HG03439 (cell line): Measurements from ENCODE around the gene GGTLC1.

Experiments
- ATAC-seq: cut with Tn5 transposase; IDR thresholded peaks from one replicate; pipeline ENCODE4 v1.9.1; 2021; ENCODE audit warnings: mild to moderate bottlenecking, moderate library complexity; ENCODE audit not compliant: unreplicated experiment

The GGTLC1 gene

DNA sequence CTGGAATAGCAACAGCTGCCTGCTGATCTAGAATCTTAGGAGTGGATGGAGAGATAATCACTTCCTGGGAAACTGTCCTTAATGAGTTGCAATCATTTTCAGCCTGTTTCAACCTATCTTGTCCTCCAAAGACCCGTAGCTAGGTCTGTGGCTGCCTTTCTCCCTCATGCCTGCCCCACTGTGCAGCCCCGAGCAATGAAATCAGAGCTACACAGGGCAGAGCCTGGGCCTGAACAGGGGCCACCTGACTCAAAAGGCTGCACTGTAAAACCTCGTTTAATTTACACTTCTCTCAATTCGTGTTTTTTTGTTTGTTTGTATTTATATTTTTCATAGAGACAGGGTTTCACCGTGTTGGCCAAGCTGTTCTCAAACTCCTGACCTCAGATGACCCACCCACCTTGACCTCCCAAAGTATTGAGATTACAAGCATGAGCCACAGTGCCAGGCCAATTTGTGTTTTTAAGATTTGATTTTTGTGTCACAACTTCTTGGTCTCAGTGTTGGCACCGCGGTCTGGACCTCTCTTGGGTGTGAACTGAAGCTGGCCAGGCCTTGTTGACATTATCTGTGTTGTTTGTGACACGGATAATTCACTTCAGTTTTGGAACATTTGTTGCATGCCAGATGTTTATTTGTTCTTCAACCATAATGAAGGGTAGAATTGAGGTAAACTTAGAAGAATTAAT, 21.5 kb downstream of the GGTLC1 start:
- ATAC-seq, result no peak

DNA sequence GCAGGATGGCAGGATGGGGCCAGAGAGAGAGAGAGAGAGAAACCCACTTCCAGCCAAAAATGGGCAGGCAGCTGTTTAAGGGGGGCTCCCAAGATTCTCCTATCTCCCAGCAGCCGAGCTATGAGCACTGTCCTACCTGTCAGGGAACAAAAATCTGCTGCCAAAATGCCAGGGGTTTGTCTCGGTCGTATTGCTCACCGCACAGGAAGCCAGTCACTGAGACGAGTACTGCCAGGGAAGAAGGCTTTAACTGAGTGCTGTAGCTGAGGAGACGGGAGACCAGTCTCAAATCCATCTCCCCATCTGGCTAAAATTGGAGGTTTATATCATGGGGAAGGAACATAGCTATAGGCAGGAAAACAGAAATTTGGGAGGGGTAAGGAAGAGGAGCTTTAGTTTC, 22.3 kb downstream of the GGTLC1 start:
- ATAC-seq, result no peak

DNA sequence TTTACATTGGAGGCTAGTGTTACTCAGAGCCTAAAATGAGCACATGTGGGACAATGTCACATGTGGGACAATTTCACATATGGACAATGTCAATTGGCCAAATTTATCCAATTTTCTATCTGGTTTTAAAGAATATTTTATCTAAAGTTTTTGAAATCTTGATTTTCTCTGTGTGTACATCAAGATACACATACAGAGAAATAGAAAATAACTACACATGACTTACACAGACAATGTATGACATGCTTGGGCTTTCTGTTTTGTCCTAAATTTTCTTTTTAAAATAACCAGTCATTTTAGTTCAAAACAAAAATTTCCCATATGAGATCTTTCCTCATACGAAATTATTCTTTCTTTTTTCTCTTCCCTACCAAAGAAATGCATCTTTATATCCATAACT, 24.6 kb downstream of the GGTLC1 start:
- ATAC-seq, result no peak

DNA sequence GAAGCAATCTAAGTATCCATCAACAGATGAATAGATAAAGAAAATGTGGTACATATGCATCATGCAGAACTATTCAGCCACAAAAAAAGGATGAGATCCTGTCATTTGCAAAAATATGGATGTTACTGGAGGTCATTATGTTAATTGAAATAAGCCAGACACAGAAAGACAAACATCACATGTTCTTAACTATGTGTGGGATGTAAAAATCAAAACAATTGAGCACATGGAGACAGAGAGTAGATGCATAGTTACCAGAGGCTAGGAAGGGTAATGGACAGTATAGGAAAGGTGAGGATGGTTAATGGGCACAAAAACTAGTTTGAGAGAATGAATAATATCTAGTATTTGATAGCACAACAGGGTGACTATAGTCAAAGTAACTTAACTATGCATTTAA, 26.3 kb downstream of the GGTLC1 start:
- ATAC-seq, result no peak

DNA sequence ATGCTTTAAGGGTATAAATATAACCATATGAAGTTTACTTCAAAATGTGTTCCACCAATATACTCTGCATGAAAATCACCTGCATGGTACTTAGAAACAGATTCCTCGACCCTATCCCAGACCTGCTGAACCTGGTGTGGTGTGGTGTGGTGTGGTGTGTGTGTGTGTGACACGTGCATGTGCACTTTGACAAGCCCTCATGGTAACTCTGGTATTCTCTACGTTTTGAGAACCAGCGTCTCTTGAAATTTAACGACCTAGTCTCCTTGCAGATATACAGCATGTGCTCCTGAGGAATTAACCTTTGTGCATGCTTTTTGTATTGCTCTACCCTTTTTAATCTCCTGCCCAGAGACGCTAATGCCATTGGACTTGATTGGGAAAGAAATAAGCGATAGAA, 29.5 kb downstream of the GGTLC1 start:
- no peak for ATAC-seq

DNA sequence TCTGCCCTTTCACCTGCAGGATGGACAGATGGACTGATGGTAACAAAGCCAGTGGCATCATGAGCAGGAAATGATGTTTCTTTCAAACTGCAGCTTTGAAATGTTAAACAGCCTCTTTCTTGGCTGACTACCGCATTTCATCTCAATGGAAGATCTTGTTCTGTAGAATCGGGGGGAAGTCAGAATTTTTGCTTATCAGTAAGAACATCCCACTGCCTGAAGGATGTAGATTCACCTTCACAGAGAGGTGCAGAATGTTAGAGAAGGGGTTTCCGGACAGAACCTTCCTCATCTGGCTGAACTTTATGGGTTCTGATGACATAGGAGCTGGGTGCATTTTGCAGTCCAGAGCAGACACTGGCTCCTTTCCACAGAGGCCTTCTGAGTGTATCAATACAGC, 32.7 kb downstream of the GGTLC1 start:
- ATAC-seq, result no peak

DNA sequence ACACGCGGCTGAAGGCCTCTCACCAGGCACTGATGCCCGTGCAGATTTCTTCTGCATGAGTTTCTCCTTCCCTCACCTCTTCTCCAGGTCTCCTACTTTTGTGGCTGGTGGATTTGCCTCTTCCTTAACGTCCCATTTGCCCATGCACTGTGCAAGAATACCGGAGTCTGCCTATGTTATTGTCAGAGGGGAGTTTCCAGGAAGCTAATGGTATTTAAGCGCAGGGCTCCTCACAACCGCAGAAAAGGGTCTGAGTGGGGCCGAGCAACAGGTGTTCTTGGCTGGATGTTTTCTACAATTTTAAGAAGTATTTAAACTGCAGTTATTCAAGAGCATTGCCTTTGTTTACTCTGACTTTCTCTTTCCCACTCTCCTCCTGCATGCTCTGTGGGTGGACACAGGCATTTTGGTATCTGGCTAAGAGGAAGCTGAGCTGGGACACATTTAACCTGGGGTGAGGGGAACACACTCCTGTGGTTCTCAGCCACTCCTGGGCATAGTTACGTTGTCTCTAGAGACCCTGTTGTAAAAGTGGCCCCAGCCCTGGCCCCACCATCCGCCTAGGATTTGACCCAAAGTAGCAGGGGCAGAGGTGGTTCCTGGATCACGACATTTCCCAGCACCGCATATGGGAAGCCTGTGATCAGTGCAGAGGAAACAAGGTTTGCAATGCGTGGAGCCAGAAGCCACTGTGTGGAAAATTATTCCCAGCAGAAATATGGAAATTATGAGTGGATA, 34.4 kb downstream of the GGTLC1 start:
- no peak for ATAC-seq

DNA sequence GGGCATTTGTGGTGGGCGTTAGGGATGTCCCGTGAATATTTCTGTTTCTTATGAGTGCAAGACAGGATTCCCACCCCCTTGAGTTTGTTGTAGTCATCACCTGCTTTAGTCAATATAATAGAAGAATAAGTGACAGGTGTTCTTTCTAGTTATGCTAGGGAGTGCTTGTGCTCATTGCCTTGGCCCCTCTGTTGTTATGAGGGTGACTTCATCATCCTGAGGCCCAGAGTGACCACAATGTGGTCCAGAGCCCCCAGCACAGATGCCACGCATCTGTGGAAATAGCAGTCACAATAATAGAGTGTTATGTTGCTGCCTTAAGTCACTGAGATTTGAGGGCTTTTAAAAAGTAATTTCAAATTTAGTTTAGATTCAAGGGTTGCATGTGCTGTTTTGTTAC, 42.4 kb downstream of the GGTLC1 start:
- no peak for ATAC-seq

DNA sequence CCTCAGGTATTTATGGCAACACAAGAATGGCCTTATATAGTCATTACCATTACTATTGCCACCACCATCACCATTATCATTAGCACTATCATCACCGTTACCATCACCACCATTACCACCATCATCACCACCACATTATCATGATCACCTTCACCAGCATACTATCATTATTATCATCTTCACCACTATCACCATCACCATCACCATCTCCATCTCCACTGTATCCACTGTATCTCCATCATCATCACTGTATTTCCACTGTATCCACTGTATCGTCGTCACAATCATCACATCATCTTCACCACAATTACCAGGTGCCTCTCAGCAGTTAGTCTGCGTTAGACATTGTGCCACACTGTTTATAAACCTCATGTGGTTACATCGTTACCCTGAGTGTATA, 45.3 kb downstream of the GGTLC1 start:
- ATAC-seq, result no peak

DNA sequence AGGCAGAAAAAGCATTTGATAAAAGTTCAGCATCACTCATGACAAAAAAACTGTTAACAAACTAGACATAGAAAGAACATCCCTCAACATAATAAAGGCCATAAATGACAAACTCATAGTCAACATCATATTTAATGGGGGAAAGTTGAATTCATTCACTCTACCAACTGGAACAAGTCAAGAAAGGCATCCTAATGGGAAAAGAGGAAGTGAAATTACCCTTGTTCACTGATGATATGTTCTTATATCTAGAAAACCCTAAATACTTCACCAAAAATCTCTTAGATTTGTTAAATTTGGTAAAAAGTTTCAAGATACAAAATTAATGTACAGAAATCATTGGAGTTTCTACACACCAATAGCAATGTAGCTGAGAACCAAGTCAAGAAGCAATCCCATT, 48.9 kb downstream of the GGTLC1 start:
- no peak for ATAC-seq

DNA sequence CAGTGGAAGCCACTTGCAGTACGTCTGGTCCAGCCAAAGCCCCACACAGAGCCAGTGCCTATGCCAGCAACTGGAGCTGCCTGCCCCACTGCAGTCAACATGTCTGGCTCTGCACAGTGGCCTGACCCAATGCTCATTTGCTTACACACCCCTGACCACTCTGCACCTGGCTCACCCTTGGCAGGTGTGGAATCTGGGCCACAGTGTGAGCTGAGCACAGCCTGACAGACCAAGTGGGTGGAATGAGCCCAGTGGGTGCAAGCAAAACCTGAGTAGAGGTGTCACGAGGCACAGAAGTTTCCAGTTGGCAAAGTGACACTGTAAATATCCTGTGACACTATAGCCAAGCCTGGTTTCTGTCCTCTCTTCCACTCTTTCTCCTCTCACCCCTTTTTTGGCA, 49.5 kb downstream of the GGTLC1 start:
- no peak for ATAC-seq

DNA sequence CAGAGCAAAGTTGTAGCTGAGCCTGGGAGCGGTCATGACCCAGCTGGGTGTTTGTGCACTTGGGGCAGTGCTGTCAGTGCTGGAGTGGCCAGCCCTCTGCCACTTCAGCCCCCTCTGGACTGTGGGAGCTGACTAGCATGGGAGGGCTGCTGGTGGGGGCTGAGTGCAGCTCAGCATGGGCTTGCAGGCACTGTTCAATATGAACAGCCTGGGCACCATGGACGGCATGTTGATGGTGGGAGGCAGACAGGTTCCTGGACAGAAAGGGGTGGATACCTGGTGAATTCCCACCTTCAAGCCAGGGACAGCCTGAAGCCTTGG, 50.5 kb downstream of the GGTLC1 start:
- no peak for ATAC-seq

DNA sequence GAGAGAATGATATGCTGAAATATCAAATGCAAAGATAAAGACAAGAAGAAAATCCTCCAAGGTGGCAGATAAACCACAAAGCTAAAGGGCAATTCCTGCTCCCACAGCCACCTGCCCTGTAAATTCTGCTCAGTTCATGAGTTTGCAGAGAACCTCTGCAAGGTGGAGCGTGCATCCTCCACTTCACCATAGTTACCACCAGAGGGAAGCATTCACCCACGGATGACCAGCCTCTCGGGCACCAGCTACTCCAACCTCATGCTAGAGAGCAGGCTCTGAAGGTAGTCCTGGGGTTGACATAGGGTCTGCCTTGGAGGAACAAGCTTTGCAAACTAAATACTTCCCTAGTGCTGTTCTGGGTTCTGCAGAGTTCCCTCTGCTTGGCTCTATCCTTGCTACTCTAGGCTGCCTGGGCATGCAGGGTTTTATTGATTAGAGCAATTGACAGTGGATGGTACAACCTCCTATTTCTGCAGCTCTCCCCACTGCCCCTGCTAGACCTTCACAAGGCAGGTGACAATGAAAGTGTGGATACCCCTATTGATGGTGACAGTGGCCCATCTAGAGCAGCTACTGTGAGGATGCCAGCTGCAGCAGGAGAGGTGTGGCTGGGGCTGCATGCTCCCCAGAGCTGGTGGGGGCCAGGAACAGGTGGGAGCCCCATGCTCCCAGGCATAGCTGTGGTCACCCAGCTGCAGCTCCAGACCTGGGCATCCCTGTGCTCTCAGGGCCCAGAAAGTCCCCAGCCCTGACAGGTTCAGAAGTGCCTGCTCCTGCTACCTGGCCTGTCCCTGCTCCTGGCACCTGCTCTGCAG, 51.1 kb downstream of the GGTLC1 start:
- peak; percentile 51 for ATAC-seq
